ENCODE data around the gene VDR.
"Not testable (repeated sequence)": the region's sequence is repeated elsewhere in the genome, so short reads cannot be mapped to it uniquely, and the experiment has no call there.

The VDR gene

GRCh38 chr12:47828008-47828975 is 76.5 kb downstream of the VDR start:
- DNase-seq (ENCODE audit: low read depth): no peak

- no peak for DNase-seq (ENCODE audit: low read depth)
Measured at GRCh38 chr12:47825173-47825639, 79.6 kb downstream of the VDR start.

GRCh38 chr12:47824635-47825034 is 80.2 kb downstream of the VDR start:
- DNase-seq (ENCODE audit: low read depth): no peak

GRCh38 chr12:47824198-47824597 is 80.6 kb downstream of the VDR start:
- no peak for DNase-seq (ENCODE audit: low read depth)

- DNase-seq (ENCODE audit: low read depth): no peak
Measured at GRCh38 chr12:47823422-47824086, 81.2 kb downstream of the VDR start.

- DNase-seq (ENCODE audit: low read depth): no peak
Measured at GRCh38 chr12:47822863-47823262, 81.9 kb downstream of the VDR start.

GRCh38 chr12:47822401-47822800 is 82.4 kb downstream of the VDR start:
- DNase-seq (ENCODE audit: low read depth): no peak

- DNase-seq (ENCODE audit: low read depth): no peak
Measured at GRCh38 chr12:47821346-47821706, 83.5 kb downstream of the VDR start.

GRCh38 chr12:47820631-47821345 is 84.0 kb downstream of the VDR start:
- no peak for DNase-seq (ENCODE audit: low read depth)

GRCh38 chr12:47819896-47820630 is 84.7 kb downstream of the VDR start, which contains the start of gene HDAC7:
TSS of gene HDAC7 (minus strand) at chr12:47819903. CDS start at chr12:47819785, 118 bp downstream.
- peak; percentile 61 for DNase-seq (ENCODE audit: low read depth)

GRCh38 chr12:47819138-47819895 is 85.5 kb downstream of the VDR start:
- no peak for DNase-seq (ENCODE audit: low read depth)

- no peak for DNase-seq (ENCODE audit: low read depth)
Measured at GRCh38 chr12:47818467-47819137, 86.2 kb downstream of the VDR start.

GRCh38 chr12:47818007-47818376 is 86.8 kb downstream of the VDR start:
- no peak for DNase-seq (ENCODE audit: low read depth)

GRCh38 chr12:47817272-47818006 is 87.4 kb downstream of the VDR start:
- DNase-seq (ENCODE audit: low read depth): no peak

- DNase-seq (ENCODE audit: low read depth): no peak
Measured at GRCh38 chr12:47816403-47817271, 88.2 kb downstream of the VDR start.

GRCh38 chr12:47815447-47815846 is 89.3 kb downstream of the VDR start:
- not testable (repeated sequence) for DNase-seq (ENCODE audit: low read depth)

- no peak for DNase-seq (ENCODE audit: low read depth)
Measured at GRCh38 chr12:47814539-47815170, 90.1 kb downstream of the VDR start.

- DNase-seq (ENCODE audit: low read depth): no peak
Measured at GRCh38 chr12:47813511-47814196, 91.1 kb downstream of the VDR start.
